ENCODE results near the gene SLC25A23.

Gene SLC25A23

GRCh38 chr19:6455924-6456323 is 3.7 kb downstream of the SLC25A23 start:
- no peak for TF ChIP-seq CTCF (IDR thresholded peaks at IDR 0.05; ENCODE audit: low read depth, low read length)
- no peak overlapping the region for H3K4me3 ChIP-seq (ENCODE audit: low read depth, low read length)
- in situ Hi-C loops (cut with HindIII; ENCODE audit: low sequenced_read_pairs) = no loop called here
- DNase-seq (ENCODE audit: low read depth, low spot score) = no peak

DNA sequence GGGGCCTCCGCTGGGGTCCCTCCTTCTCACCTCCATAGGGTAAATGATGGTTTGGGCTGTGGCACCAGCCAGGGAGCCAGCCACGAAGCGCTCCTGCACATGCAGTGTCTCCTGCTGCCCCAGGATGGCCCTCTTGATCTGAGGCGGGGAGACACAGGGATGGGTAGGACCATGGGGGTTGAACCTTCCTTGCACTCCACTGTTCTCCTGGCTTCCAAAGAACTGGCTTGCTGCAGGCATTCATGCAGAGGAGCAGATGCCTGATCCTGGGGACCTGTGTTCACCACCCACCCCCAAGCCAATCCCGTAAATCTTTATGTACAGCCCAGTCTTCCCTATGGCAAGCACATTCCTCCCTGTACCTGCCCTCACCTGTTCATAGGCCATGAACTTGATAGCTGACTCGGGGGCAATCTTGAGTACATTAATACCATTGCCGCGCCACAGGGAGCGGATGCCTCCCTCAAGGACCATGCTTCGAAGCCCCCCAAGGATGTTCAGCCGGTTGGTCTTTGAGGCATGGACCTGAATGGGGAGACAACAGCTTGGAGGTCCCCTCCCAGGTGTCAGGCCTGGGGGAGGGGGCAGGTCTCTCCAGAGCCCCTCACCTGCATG is 5.5 kb downstream of the SLC25A23 start:
- TF ChIP-seq CTCF (IDR thresholded peaks at IDR 0.05; ENCODE audit: low read depth, low read length) = no peak
- no peak for DNase-seq (ENCODE audit: low read depth, low spot score)
- H3K4me3 ChIP-seq (ENCODE audit: low read depth, low read length) = no peak overlapping the region
- in situ Hi-C loops (cut with HindIII; ENCODE audit: low sequenced_read_pairs) = no loop called here

- TF ChIP-seq CTCF (IDR thresholded peaks at IDR 0.05; ENCODE audit: low read depth, low read length) = no peak
- no peak overlapping the region for H3K4me3 ChIP-seq (ENCODE audit: low read depth, low read length)
- in situ Hi-C loops (cut with HindIII; ENCODE audit: low sequenced_read_pairs) = no loop called here
- DNase-seq (ENCODE audit: low read depth, low spot score) = no peak
Observed at GRCh38 chr19:6452899-6453298, 6.7 kb downstream of the SLC25A23 start.

DNA sequence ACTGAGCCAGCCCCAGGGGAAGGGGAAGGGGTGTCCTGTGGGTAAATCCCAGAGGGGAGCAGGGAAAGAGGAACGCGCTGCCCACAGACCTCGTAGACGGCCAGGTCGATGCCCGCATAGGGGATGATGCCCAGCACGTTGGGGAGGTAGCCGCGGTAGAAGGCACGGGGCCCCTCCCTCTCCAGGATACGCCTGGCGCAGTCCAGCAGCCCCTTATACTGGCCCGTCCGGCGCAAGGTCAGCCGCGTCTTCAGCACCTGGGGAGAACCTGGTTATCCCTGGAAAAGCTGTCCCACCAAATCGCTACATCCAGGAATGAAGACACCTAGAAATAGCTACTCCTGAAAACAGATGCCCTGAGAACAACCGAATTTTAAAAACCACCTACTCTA is 7.4 kb downstream of the SLC25A23 start:
- no peak for DNase-seq (ENCODE audit: low read depth, low spot score)
- no peak for TF ChIP-seq CTCF (IDR thresholded peaks at IDR 0.05; ENCODE audit: low read depth, low read length)

GRCh38 chr19:6451583-6452222 is 7.9 kb downstream of the SLC25A23 start:
- in situ Hi-C loops (cut with HindIII; ENCODE audit: low sequenced_read_pairs) = no loop called here
- DNase-seq (ENCODE audit: low read depth, low spot score) = no peak
- TF ChIP-seq CTCF (IDR thresholded peaks at IDR 0.05; ENCODE audit: low read depth, low read length) = no peak
- H3K4me3 ChIP-seq (ENCODE audit: low read depth, low read length) = no peak overlapping the region

More for the DNA sequence above, 7.4 kb downstream of the SLC25A23 start:
- in situ Hi-C loops (cut with HindIII; ENCODE audit: low sequenced_read_pairs) = no loop called here
- no peak overlapping the region for H3K4me3 ChIP-seq (ENCODE audit: low read depth, low read length)

DNA sequence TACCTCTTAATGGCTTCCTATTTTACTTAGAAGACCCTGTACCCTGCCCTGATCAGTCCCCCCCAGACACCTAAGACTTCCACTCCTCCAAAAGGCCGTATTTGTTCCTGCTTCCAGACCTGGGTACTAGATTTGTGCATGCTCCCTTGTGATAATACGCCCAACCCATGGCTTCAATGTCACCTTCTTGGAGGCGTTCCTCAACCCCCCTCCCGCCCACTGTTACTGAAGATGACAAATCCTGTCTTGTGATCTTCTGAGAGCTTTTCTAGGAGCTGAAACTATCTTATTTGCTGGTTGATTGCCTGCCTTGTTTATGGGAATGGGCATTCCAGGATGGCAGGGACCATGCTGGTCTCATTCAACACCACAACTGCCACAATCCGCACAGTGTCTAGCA is 9.4 kb downstream of the SLC25A23 start:
- no peak for TF ChIP-seq CTCF (IDR thresholded peaks at IDR 0.05; ENCODE audit: low read depth, low read length)

More for the DNA sequence above, 9.4 kb downstream of the SLC25A23 start:
- no peak for DNase-seq (ENCODE audit: low read depth, low spot score)
- in situ Hi-C loops (cut with HindIII; ENCODE audit: low sequenced_read_pairs) = no loop called here
- no peak overlapping the region for H3K4me3 ChIP-seq (ENCODE audit: low read depth, low read length)

All from astrocyte of the spinal cord (primary cell).